EH (cell line): ENCODE data around the gene CALM3.

Experiments used
- DNase-seq: peaks from one replicate; pipeline ENCODE4 v3.0.0-alpha.2; 2015; ENCODE audit warnings: low read depth

The CALM3 gene

DNA sequence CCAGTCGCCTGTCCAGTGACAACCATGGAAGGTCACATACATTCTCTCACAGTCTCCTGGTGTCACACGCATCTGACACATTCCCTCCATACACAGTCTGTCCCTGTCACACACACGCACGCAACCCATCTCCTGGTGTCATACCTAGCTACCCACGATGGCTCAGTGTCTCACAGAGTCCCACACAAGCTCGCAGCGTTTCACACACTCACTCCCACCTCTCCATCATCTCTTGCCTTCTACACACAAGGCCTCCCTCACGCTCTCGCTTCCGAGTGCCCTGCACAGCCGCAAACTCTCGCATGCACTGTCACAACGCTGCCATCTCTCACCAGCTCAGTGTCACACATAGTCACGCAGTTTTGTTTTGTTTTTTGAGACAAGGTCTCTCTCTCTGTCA, 36.1 kb downstream of the CALM3 start:
- DNase-seq = no peak

DNA sequence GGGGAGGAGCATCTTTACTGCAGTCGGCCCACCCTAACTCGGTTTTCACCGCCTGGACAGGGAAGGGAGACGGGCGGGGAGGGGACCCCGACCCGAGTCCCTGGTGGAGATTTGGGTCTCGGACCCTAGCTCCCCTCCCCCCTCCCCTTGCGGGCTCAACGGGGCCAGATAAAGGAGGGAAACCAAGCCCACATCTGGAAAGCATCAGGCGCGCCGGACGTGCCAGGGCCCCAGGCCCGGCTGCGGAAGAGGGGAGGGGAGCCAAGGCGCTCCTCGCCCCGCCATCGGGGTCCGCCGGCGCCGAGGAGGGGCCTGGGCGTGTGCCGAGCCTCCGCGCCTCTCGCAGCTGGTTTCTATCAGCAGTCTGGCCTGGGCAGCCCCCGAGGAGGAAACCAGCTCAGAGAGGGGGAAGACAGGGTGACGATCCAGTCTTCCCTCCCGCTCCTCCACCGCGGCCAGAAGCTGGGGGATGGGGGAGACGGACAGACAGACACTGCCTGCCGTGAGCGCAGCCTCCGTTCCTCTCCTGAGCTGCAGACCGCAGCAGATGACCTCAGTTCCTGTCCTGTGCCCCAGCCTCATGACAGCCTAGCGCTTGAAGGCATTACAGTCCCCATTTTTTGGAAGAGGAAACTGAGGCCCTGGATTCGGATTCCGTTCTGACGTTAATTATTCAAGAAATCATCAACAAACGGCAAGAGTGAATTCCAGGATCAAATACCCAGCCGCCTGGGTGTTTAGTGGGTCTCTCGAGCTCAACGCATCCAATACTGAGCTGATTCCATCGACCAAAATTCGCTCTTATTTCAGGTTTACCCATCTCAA, 38.4 kb downstream of the CALM3 start:
- peak; percentile 86 for DNase-seq

DNA sequence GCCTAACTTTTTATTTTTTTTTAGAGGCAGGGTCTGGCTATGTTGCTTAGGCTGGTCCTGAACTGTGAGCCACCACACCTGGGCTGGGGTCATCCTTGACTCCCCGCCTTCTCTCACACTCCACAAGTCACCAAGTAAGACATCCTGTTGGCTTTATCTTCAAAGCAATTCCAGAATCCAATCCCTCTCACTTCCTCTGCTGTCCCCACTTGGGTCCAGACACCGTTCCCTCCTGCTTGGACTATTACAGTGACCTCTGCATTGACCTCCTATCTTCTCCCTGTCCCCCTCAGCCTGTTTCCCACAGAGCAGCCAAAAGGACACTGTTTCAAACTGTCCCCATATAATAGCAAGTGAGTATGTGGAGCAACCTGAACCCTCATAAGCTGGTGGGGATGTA, 39.5 kb downstream of the CALM3 start:
- no peak for DNase-seq

DNA sequence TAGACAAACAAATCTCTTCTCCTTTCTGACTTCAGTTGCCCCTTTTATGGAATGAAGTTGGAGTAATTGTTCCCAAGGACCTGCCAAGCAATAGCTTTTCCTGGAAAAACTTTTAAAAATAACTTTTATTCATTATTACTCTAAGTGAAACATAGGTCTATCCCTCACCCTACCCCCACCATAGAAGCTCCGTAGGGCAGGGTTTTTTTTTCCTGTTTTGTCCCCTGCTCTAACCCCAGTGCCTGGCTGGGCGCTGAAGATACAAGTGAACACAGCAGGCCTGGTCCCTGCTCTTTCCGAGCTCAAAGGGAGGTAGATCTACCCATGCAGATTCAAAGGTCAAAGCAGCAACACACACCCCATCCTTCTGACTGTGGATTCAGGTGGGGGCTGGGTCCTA, 43.6 kb downstream of the CALM3 start:
- DNase-seq = no peak

DNA sequence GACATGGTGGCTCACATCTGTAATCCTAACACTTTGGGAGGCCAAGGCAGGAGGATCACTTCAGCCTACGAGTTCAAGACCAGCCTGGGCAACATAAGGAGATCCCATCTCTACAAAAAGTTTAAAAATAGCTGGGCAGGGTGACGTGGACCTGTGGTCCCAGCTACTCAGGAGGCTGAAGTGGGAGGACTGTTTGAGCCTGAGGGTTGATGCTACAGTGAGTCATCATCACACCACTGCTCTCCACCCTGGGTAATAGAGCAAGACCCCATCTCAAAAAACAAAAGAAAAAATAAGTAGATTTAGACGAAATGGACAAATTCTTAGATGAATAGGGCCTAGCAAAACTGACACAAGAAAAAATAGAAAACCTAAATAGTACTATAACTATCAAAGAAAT, 45.3 kb downstream of the CALM3 start:
- DNase-seq = no peak

DNA sequence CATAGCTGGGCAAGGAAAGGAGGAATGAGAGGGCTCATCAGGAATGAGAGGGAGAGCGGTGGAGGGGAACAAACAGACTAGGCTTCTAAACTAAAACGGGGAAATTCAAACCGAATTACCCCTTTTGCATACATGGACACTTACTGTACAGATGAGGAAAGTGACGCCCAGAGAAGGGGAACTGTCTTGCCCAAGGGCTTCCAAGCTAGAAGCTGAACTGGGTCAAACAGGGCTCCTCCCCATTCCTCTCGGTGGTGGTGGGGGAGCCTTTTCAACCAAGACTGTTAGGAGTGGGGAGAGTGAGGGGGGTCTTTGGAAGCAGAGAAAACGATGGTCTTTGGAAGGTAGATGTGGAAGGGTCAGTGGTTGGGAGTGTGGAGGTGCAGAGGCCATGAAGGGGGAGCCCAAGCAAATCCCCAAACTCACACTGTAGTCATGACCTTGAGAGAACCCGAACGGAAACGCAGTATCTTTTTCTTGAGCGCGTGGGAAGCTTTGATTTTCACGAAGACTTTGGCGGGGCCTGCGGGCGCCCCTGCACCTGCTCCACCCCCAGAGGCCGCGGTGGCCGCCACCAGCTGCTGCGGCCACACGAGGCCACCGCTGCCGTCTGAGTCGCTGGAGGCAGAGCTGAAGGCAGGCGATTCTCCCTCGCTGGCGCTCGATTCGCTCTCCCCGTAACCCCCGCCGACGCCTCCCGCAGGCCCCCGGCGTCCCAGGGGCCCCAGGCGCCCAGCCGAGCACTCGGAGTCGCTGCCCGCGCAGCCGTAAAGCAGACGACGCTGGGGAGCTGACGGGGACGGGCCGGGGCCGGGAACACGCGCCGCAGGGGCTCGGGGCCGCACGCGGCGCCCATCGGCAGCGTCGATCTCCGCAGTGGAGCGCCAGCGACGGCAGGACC, 47.2 kb downstream of the CALM3 start:
- no peak for DNase-seq

DNA sequence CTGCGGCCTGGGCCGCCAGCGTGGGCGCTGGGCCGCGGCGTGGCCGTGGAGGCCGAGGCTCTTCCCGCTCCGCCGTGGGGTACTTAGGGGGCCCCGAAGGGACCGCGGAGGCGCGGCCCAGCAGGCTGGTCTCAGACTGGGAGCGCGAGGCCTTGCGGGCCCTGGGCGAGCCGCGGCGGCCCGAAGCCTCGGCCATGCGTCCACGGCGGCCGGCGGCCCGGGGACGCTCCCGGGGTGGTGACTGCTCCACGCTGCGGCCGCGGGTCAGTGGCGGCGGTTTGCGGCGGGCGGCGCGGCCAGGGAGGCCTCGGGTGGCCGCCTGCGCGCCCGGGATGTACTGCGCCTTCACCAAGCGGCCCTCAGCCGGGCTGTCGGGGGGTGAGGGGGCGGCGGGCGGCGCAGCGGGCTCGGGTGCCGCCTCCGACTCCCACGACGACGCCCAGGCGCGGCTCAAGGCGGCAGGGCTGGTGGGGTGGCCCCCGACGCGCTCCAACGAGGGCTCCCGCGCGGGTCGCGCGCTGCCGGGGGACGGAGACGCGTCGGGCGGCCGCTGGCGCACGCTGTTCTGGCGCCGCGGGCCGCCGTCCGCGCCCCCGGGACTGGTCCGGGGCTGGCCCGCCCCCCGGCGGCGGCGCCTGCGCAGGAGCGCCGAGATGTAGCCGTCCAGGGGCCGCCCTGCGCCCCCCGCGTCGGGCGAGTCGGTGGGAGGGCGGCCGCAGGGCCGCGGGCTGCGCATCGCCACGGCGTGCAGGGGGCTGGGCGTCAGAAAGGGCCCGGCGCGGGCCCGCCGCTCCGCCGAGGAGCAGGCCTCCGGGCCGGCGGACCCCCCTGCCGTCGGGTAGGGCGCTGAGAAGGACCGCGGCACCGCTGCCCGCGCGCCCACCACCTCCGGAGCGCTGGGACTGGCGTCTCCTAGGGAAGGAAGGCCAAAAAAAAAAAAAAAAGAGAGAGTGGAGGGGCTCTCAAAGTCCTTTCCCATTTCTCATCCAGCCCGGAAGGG, 48.1 kb downstream of the CALM3 start:
- DNase-seq = no peak

DNA sequence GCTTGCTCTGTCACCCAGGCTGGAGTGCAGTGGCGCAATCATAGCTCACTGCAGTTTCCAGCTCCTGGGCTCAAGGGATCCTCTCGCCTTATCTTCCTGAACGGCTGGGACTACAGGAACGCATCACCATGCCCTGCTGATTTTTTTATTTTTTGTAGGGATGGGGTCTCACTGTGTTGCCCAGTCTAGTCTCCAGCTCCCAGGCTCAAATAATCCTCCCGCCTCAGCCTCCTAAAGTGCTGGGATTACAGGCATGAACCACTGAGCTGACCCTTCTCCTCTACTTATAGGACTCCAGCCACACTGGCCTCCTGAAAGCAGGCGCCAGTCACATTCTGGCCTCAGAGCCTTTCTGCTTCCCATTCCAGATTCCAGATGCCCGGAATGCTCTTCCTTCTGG, 49.3 kb downstream of the CALM3 start:
- no peak for DNase-seq

DNA sequence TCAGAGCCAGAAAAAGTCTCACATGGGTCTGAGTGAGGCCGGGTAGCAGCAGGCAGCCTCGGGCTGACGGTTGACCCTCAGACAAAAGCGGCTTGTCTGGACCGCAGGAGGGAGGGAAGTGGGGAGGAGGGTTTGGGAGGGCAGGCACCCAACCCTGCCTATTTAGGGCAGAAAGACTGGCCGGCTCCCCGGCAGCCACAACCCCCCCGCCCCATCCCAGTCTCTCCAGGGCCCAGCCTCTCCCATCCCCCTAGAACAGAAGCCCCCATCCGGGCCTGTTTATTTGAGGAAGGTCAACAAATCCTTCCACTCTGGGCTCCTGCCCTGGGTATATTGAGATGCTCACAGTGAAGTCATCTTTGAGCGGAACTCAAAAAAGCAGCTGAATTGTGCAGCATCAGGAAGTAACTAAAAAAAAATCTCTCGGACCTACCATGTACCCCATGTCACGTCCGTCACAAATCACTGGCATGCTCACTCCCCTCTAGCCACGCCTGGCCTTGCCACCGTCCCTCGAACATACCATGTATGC, 53.6 kb downstream of the CALM3 start:
- no peak for DNase-seq

DNA sequence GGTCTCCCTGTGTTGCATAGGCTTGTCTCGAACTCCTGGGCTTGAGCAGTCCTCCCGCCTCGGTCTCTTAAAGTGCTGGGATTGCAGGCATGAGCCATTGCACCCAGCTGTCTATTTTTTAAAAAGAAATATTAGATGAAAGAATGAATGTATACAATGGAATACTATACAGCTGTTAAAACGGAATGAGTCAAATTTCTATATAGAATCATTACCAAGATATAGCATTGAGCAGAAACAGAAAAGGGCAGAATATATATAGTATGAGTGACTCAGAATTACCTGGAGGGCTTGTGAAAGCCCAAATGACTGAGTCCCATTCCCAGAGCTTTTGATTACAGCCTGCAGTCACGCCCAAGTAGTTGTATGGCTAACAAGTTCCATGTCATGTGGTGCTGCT, 55.4 kb downstream of the CALM3 start:
- no peak for DNase-seq

DNA sequence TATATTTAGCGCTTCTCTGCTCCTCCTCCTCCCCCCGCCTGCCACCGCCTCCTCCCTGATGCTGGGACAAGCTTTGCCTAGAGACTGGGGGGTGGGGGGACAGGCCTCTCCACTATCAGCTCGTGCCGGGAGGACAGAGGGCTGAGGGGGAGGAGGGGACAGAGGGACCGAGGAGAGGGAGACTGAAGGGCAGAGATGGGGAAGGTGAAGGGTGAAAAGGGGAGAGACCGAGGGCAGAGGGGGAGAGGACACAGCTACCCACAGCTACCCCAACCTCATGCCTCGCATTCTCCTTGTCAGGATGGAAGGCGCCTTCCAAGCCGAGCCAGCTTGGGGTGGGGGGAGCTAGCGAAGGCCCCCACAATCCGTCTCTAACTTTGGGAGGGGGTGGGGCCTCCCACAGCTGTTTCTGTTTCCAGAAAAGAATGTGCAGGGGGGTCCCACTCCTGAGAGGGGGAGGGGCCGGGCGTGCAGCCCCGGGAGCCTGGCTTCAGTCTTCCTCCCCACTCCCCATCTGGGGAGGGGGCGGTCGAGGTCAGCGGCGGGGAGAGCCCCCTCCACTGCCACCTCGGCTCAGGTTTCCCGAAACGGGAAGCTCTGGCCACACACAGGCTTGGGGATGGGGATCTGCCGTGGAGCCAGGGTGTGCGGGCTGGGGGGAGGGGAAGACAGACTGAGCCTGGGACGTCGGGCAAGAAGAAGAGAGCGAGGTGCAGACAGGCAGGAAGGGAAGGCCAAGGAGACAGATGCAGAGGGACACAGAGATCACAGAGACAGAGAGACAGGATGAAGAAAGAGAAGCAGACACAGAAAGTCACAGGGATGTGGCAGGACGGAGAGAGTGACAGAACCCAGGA, 58.2 kb downstream of the CALM3 start:
- peak; percentile 59 for DNase-seq

DNA sequence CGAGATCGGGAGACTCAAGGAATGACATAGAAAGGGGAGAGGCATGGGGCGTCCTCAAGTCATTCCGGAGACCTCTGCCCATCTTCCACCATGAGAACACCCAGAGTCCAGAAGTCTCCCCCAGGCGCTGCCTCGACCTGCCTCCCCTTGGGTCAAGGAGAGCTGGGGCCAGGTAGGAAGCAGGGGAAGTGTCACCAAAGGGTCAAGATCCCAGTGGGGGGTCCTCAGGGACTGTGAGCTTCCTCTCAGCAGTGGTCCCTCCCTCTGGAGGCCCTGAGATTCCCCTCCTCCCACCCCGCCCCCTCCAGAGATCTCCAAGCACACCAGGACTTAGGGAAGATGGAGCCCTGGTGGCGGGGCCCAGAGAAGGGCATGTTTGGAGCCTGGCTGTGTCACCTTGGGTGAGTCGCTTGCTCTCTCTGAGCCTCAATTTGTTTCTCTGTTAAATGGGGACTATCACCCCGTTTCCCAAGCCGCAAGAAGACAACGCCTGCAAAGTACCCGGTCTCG, 58.9 kb downstream of the CALM3 start:
- peak; percentile 21 for DNase-seq
